ENCODE data around the gene GNB5.

Gene GNB5

GRCh38 chr15:52066842-52067544, 124.2 kb downstream of the GNB5 start:
- no peak for DNase-seq (ENCODE audit: low read depth, low spot score)

All from smooth muscle cell of the brain vasculature (primary cell).